ENCODE measurements around the gene MGAT5.

Gene MGAT5

DNA sequence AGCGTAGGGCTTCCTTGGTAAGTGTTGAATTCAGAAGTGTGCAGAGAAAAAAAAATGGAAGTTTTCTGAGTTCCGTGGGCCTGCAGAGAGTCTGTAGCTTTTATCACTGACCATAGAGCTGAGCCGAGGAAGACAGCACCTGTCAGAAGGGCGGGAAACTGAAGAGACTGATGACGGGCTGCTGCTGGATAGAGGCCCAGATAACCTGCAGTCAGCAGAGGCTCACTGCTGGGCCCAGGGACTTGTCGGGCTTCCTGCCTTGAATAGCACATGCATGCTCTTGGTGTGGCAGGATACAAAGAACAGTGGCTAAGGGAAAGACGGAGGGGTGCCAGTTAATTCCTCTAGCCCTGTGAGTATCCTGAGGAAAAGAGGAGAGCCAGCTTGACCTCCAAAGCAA is 166.4 kb downstream of the MGAT5 start:
- intact Hi-C loops (cut with DNase I) = no loop called here
- DNase-seq = no peak

DNA sequence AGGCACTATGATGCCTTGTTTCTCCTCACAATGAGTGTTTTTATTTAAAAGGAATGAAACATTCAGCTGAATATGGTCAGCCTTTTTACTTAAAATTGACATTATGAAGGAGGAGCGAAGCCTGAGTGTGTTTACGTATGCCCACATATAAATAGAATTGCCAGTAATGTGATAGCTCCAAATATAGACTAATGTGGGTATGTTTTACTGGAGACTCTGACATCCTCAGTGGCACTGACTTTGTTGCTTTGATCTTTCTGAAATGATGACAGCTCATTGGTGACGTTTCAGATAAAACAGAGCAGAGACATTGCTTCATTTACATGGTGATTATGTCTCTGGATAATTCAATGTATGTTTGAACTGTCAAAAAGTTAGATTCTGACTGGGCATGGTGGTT is 167.0 kb downstream of the MGAT5 start:
- DNase-seq = no peak
- intact Hi-C loops (cut with DNase I) = no loop called here

DNA sequence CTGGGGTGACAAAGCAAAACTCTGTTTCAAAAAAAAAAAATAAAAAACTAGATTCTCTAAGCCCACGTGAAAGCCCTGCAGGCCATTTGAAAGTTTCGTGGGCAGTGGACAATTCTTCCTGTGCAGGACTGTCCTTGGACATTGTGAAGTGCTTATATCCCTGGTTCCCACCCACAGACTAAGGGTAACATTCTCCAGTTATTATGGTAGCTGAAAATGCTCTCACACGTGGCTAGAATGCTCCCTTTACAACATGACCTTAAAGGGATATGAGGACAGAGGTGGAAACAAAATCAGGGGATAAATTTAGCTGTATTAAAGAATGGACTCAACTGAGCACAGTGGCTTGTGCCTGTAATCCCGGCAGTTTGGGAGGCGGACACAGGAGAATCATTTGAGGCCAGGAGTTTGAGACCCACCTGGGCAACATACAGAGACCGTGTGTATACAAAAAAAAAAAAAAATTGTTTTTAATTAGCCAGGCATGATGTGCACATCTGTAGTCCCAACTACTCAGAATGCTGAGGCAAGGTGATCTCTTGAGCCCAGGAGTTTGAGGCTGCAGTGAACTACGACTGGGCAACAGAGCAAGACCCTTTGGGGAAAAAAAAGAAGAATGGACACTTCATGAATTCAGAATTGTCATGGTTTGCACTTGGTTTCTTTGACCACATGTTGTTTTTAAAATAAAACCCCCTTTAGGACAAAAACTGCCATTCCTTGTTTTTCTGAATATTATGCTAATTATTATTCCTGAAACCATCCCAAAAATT is 167.9 kb downstream of the MGAT5 start:
- no peak for DNase-seq
- intact Hi-C loops (cut with DNase I) = no loop called here

DNA sequence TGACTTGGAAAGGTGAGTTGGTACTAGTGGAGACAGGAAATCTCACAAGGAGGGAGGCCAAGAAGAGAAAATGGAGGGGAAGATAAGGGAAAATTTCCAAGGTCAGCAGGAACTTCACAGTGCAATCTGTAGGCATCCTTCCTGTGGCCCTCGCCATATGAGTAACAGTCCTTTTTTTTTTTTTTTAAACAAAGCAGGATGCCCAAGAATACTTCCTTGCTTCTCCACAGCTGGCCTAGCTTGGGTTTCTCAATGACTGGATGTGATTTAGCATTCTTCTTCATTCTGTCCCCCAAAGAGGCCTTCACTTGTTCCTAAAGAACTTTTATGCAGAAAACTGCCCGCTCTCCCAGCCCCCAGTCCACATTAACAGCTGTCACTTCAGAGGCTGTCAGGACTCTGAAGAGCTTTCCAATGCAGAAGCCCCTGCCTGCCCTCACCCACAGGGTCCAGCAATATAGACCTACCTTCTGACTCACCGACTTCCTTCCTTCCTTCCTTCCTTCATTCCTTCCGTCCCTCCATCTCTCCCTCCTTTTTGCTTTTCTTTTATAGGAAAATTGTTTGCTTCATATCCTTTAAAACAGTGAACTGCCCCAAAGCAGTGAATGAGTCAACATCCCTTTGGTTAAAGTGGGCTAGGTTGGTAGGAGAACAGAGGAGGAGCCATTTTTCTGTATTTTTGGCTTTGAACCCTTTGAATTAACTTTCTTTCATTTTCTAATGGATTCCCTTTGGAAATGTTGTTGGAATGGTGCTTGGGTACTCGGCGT is 172.0 kb downstream of the MGAT5 start:
- intact Hi-C loops (cut with DNase I) = no loop called here
- no peak for DNase-seq

DNA sequence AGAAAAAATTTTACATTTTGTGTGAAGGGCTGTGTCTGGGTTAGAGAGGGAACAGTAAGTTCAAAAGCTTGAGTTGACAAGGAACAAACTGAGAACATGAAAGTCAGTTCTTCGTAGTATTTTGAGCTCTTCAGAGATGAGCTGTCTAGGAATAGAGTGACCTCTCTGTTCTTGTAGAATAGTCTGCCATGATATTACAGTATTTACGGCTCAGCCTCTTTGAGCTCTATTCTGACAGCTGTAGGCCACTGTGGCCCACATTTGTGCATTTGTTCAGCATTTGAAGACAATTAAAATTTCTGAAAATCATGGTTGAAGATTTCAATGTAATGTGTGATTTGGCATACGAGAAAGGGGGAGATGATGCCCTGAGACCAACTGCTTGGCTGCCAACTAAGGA is 172.8 kb downstream of the MGAT5 start:
- no peak for DNase-seq
- intact Hi-C loops (cut with DNase I) = no loop called here

DNA sequence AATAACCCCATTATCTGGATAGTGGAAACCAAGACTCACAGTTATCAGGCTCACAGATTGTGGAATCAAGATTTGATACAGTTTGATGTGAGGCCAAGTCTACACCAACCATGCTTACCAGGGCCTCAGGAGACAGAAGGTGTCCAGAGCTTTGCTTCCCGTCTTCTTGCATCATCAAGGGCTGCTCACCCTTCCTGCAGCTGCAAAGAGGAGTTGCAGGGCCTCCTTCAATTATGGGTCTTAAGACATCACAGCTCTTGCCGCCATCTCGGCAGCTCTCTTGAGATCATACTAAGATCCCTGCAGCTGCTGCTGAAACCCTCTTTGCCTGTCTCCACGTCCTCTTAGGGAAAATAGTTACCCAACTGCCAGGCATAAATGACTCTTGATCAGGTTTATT is 176.0 kb downstream of the MGAT5 start:
- intact Hi-C loops (cut with DNase I) = no loop called here

DNA sequence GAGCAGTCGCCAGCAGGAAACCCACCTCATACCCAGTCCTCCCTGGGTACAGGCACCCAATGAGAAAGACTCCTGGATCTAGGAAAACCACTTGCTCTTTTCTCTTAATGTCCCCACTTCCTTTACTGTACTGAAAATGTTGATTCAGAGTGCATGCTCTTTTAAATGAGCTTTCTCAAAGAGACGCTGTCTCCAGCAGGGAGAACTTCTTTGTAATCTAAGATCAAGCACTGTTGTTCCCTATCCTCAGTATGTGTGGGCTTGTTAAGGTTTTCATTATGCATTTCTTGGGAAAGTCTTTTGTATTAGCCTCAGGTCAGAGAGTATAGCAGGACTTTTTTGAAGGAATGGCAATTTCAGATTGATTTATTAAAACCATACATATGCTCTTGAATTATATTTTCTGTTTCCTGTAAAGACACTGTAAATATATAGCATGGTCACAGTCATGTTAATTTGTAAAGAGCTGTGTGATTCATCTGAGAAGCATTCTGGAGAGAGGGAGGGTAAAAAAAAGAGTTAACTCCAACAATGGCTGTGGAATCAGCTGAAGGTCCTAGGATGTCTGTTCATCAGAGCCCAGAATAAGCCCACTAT is 178.1 kb downstream of the MGAT5 start:
- intact Hi-C loops (cut with DNase I) = no loop called here
- DNase-seq = no peak

More for the DNA sequence above, 176.0 kb downstream of the MGAT5 start:
- no peak for DNase-seq

DNA sequence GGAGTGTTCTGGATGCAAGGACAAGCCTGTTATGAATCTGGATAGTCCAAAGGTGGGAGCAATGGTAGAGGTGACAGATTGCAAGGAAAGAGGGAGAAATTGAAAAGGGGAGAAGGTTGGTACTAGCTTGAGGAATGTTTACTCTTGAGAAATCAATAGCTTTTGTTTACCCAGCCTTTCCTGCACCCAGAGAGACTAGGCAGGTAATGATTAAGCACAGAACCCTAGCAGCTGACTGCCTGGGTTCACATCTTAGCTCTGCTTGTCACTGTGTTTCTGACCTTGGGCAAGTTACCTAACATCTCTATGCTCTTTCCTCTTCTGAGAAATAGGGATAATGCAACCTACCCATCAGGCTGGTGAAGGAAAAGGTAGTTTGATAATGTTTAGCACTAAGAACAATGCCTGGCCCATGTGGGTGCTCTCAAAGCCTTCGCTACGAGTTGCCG is 178.6 kb downstream of the MGAT5 start:
- intact Hi-C loops (cut with DNase I) = no loop called here
- no peak for DNase-seq

DNA sequence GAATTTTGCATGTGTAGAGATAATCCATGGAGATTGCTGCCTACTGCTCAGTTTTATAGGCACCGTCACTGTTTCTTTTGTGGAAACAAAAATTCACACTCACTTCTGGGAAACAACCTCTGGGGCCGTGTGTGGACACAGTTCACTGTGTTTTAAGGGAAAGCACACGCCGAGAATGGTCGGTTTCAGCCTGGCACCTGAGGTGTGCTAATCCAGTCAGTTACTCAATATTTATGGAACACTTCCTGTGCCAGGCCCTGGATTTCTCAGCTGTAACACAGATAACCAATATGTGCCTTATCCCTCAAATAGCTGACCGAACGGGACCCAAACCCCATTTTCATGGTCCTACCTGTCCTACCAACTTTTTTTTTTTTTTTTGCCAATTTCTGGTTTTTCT is 179.6 kb downstream of the MGAT5 start:
- intact Hi-C loops (cut with DNase I) = no loop called here
- no peak for DNase-seq

DNA sequence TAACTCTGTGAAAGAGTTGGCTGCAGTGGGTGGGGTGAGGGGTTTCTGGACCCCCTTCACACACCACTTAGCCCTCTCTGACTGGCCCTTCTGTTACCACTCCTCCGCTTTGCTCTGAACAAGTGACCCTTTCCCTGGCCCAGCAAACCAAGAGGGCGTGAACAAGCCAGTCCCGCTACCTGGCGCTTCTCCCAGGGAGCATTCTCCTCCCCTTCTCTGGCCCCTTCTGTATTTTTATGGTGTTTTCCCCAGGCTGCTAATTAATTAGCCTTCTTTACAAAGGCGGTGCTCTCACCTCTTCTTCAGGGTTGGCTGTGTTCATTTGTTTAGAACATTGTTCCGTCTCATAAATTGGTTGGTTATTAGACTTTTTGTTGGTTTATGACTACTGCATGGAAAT is 180.1 kb downstream of the MGAT5 start:
- peak in 10 of 42 donors; percentile 22 to 62 (median 42) for DNase-seq
- intact Hi-C loops (cut with DNase I) = no loop called here

DNA sequence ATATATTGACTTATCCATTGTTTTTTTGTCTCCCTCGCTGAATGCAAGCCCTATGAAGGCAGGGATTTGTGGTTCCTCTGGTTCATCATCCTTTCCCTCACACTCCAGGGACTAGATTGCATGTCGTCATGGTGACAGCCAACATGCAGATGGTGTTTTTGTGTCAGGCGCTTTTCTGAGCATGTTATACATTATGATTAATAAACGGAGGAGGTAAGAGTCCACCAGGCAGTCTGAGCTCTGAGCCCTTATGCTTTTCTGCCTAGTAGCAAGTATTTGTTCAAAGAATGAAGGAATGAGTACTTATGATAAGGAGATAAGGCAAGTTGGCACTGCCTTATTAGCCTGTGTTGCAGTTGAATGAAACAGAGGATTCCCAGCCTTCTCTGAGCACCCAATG is 181.6 kb downstream of the MGAT5 start:
- intact Hi-C loops (cut with DNase I) = no loop called here
- DNase-seq = no peak

DNA sequence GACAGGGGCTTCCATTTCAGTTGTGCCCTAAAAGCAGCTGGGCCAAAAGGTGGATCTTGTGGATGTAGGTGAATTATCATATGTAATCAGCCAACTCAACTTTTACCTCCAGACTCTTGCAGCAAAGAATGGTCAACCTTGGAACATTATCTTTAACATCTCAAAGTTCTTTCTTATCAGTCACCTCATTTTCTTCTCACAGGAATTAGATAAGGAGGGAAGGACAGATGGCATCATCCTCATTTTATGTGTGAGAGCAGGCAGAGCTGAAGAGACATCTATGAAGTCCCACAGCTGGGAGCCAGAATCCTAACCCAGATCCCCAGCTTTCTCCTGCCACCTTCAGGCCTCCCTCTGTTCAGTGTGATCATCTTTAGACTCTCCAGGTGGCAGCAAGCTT is 182.1 kb downstream of the MGAT5 start:
- intact Hi-C loops (cut with DNase I) = no loop called here
- no peak for DNase-seq

DNA sequence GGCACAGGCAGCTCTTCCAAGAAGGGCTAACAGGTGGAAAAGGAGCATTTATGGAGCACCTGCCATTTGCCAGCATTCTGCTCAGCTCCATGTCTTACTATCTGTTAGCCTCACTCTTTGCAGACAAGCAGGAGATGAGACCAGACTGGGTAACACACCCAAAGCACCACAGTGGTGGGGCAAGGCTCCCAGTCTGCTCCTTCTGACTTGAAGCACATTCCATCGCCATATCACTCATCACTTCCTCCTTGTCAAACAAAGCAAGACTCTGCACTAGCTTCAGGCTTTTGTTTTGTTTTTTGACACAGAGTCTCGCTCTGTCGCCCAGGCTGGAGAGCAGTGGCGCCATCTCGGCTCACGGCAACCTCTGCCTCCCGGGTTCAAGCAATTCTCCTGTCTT is 182.8 kb downstream of the MGAT5 start:
- intact Hi-C loops (cut with DNase I) = no loop called here

DNA sequence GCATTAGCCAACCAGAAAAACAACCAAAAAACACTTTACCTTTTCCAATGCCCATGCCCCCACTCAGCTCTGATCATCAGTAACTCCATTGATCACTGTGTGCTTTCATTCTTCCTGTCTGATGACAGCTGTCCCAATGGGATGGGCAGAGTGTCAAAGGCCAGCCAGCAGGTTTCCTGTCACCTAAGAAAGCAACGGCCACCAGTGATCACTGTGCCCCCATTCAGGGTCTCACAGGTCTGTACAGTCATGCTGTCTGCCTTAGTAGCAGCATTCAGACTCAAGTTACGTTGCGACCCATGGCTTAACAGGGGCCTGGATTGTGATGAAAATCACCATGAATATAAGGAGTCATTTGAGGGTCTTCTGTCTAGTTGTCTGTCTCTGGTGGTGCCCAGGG is 184.5 kb downstream of the MGAT5 start:
- intact Hi-C loops (cut with DNase I) = no loop called here
- no peak for DNase-seq

More for the DNA sequence above, 182.8 kb downstream of the MGAT5 start:
- no peak for DNase-seq

DNA sequence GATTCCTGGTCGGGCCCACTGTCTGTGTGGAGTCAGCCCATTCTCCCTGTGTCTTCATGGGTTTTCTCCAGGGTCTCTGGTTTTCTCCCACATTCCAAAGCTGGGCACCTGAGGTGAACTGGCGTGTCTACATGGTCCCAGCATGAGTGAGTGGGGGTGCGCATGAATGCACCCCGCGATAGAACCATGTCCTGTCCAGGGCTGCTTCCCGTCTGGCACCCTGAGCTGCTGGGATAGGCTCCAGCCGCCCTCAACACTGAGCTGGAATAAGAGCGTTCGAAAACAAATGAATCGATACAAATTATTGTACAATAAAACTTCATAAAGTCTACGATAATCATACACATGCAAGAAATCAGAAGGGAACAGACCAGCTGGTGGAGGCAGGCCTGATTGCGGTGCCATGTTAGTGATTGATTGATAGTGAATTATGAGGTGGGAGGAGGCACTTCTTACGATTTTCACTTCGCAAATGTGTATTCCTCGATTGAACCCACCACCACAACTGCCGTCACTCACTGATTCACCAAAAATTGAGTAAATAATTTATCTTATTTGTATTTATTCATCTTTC is 186.6 kb downstream of the MGAT5 start:
- intact Hi-C loops (cut with DNase I) = no loop called here
- no peak for DNase-seq

DNA sequence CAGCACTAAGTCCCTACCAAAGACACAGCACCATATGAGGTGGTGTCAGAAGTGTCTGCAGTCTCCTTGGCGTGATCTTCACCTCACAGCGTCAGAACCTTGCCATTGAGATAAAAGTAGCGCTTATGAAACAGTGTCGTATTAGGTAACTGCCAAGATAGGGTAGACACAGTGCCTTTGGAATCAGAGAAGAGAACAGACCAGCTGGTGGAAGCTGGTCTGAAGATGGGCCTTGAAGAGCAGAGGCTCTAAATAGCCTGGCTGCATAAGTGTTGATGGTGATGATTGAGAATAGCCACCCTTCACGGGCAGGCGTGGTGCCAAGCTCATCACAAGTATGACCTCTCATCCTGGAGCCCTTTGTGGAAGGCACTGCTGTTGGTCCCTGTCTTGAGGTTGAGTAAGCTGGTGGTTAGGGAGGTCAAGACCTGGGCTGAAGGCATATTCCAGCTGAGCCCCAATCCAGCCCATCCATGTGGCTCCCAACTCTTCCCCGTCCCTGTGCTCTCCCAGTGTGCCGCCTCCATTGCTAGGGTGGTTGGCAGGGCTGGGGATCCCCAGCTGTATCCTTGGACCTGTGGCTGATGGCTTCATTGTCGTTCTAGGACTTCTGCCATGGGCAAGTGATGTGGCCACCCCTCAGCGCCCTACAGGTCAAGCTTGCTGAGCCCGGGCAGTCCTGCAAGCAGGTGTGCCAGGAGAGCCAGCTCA is 187.4 kb downstream of the MGAT5 start:
- no peak for DNase-seq
- intact Hi-C loops (cut with DNase I) = no loop called here

DNA sequence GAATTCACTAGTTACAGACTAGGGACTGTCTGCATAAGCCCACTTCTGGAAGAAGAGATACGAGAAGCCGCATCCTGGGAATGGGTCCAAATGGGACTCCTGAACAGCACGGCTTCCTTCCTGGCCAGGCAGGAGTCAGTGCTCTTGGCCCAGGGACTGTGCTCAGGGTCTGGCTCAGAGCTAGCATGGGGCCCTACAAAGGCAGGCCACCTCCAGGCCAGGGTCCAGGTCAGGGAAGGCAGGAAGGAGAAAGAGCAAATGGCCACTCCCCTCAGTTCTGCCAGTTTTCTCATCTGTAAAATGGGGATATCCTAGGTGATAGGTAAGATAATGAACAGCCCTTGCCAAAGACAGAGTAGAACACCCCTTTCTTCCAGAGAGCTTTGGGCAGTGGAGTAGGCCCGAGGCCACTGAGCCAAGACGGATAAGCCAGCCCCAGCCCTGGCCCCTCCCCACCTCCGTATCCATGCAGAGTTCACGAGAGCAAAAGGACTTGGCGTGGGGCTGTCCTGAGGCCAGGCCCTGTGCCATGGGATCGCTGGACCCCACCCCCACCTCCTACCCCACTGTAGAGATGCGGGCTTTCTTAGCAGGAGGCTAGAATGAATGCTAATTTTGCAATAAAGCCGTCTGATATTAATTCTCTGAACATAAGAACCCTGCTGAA is 190.1 kb downstream of the MGAT5 start:
- intact Hi-C loops (cut with DNase I) = no loop called here
- no peak for DNase-seq

DNA sequence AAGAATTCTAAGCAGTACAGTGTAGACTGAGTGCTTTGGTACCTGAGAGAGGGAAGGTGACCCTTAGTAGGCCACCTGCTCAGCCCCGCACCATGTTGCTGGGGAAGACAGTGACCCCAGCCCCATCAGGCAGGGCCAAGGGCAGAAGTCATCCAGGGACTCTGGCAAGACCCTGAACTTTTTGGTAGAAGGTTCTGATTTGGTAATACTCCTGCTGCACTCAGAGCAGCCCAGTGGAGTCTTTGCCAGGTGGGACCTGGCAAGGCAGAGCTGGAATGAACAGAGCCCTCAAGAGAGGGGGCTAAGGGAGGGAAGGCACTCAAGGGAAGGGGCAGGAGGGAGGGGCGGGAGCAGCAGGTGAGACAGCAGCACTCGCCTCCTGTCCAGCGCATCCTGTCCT is 191.2 kb downstream of the MGAT5 start:
- DNase-seq = no peak
- intact Hi-C loops (cut with DNase I) = no loop called here

DNA sequence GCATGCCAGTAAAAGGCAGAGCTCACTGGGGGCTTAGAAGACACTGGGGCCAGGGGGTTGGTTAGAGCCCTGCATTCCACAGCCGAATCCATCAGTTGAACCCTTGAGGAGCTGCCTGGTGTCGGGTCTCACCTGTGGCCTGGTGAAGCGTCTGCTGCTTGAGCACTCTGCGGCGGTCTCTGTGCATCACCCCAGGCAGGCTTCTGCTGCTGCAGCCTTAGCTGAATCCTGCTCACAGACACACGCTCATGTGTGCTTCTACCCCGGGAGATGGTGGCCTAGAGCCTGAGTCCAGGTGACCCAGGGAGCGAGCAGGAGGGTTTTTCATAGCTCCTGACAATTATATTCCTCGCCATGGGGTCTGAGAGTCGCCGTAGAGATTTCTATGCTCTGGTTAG is 192.1 kb downstream of the MGAT5 start:
- intact Hi-C loops (cut with DNase I) = no loop called here
- no peak for DNase-seq
